Psoas muscle (tissue), 8 donors: ENCODE measurements around the gene ZNF598. TPM values are rescaled to one million over a fixed set of nuclear protein-coding genes. Genes with fewer than 3 reads are reported as not detected.

Experiments
- ATAC-seq, 4 donors: fragments of 200-7000 bp; cut with Tn5 transposase; one replicate each; pipeline ENCODE4 v1.9.1; 2020; ENCODE audit warnings: moderate library complexity in 3 of 4, mild to moderate bottlenecking in 2 of 4
- DNase-seq, 2 donors: peaks; one replicate each; pipeline ENCODE4 v3.0.0-alpha.2; 2020
- H3K27ac ChIP-seq: fragments of 200-600 bp; one replicate; pipeline ENCODE4 v1.8.0; 2022
- H3K27me3 ChIP-seq, 3 donors: fragments of 200-600 bp in 1 of 3; one replicate each; pipeline versions ENCODE4 v1.6.1 to v1.8.0; 2013 to 2022; ENCODE audit warnings: low read length in 2 of 3, mild to moderate bottlenecking in 2 of 3, moderate library complexity in 1 of 3; ENCODE audit not compliant: insufficient read depth in 3 of 3
- H3K36me3 ChIP-seq, 2 donors: fragments of 200-600 bp in 1 of 2; one replicate each; pipeline versions ENCODE4 v1.6.1 to v1.8.0; 2013 to 2022; ENCODE audit warnings: low read depth in 1 of 2, mild to moderate bottlenecking in 1 of 2, moderate library complexity in 1 of 2; ENCODE audit not compliant: insufficient read depth in 1 of 2
- H3K4me1 ChIP-seq: fragments of 200-600 bp; one replicate; pipeline ENCODE4 v1.8.0; 2022
- H3K4me3 ChIP-seq: fragments of 200-600 bp; one replicate; pipeline ENCODE4 v1.8.0; 2022; ENCODE audit warnings: mild to moderate bottlenecking
- H3K9me3 ChIP-seq: fragments of 200-600 bp; one replicate; pipeline ENCODE4 v1.8.0; 2022
- CTCF ChIP-seq: fragments of 200-600 bp; IDR thresholded peaks from one replicate; pipeline ENCODE4 v1.8.0; 2022; ENCODE audit warnings: antibody characterized with exemption
- WGBS, 3 donors: extraction: QIAGEN DNeasy Blood & Tissue Kit; methylation state at CpG; one replicate each; pipeline versions ENCODE4 v1.1.6 to v1.1.7; 2013; 5-methylcytosine and 5-hydroxymethylcytosine counted together
- intact Hi-C, 2 donors: fragments of 100-400 bp; cut with DNase I; formaldehyde crosslinking; loops; one replicate each; pipeline versions ENCODE4 v1.11.0 to v1.14.2; 2022
- polyA plus RNA-seq, 3 donors: library from polyadenylated mRNA; stranded (reverse); fragments of 200-250 nt; gene quantifications; one replicate each; pipeline ENCODE4 v1.2.3, GENCODE V29; 2013
- total RNA-seq, 4 donors: library from RNA; stranded (reverse); fragmentation: NEBNext Ultra II Directional in 2 of 4; extraction: Animal tissue kit (Norgen Biotek cat#: 25700) in 2 of 4; gene quantifications; one replicate each; pipeline versions ENCODE4 v1.2.1 to v1.2.4, GENCODE V29; 2021 to 2023
- donor health status: healthy with polysubstance abuse.
- donor health status: DM: no; HTN: no; CAD: no; lungs with moderate emphysema.
- donor health status: Bipolar disorder and iron deficiency.
- donor health status: healthy.
- donor health status: DM: yes; HTN: yes; CAD: no.
- donor health status: DM: no; HTN: no; CAD: no.
- donor health status: DM: no; HTN: no; CAD: no.
- donor health status: DM: yes; HTN: yes; CAD: no.

The ZNF598 gene
- total and polyA plus RNA-seq, 7 donors = 27.4 to 58.8 (median 46.0) TPM

GRCh38 chr16:2032285-2033056 lies 22.9 kb upstream of the ZNF598 start:
- ATAC-seq = peak; percentile 17 to 38 (median 26)
- no peak for DNase-seq
- no peaks in the 10 kb centered on the region for H3K27me3 ChIP-seq
- H3K36me3 ChIP-seq = peaks cover 0 to 11% of the 10 kb centered on the region in 2 donors
- intact Hi-C loops = no loop called here
- 62 to 66% (median 64%) methylated on average over 7 to 15 of the region's 15 CpGs for WGBS, 3 donors
- H3K27ac ChIP-seq = peak overlapping the region; percentile 76
- no peak for TF ChIP-seq CTCF
- H3K9me3 ChIP-seq = no peaks in the 10 kb centered on the region
- H3K4me3 ChIP-seq = peak overlapping the region; percentile 66
- H3K4me1 ChIP-seq = peaks cover 8% of the 10 kb centered on the region

GRCh38 chr16:2031081-2031577 lies 21.5 kb upstream of the ZNF598 start:
- peak overlapping the region; percentile 78 for H3K4me3 ChIP-seq
- no peak for TF ChIP-seq CTCF
- H3K4me1 ChIP-seq = peaks cover 15% of the 10 kb centered on the region
- intact Hi-C loops = no loop called here
- H3K9me3 ChIP-seq = no peaks in the 10 kb centered on the region
- peaks cover 0 to 5% of the 10 kb centered on the region in 2 donors for H3K36me3 ChIP-seq
- H3K27me3 ChIP-seq = no peaks in the 10 kb centered on the region
- peak; percentile 52 to 66 for DNase-seq
- 65 to 77% (median 71%) methylated on average over 10 to 11 of the region's 11 CpGs for WGBS, 3 donors
- ATAC-seq = peak in 3 of 4 donors; percentile 7 to 11 (median 11)
- peak overlapping the region; percentile 76 for H3K27ac ChIP-seq

- no peaks in the 10 kb centered on the region for H3K9me3 ChIP-seq
- WGBS, 3 donors = 75 to 84% (median 75%) methylated on average over 11 of the region's 11 CpGs
- H3K4me3 ChIP-seq = peak overlapping the region; percentile 78
- ATAC-seq = no peak
- H3K27ac ChIP-seq = no peak overlapping the region
- TF ChIP-seq CTCF = no peak
- H3K27me3 ChIP-seq = no peaks in the 10 kb centered on the region
- peaks cover 0 to 5% of the 10 kb centered on the region in 2 donors for H3K36me3 ChIP-seq
- peaks cover 21% of the 10 kb centered on the region for H3K4me1 ChIP-seq
- no peak for DNase-seq
- intact Hi-C loops = no loop called here
Measured at GRCh38 chr16:2030036-2030435, 20.4 kb upstream of the ZNF598 start.

- intact Hi-C loops = no loop called here
- no peak for DNase-seq
- WGBS, 3 donors = 68 to 78% (median 72%) methylated on average over 17 to 22 of the region's 22 CpGs
- Histone ChIP-seq H3K9me3 (no peaks in the 10 kb centered on the region), H3K36me3 (peaks cover 0 to 5% of the 10 kb centered on the region in 2 donors), H3K27me3 (no peaks in the 10 kb centered on the region), H3K4me1 (peaks cover 21% of the 10 kb centered on the region), H3K27ac (no peak overlapping the region), H3K4me3 (peak overlapping the region; percentile 78)
- ATAC-seq = no peak
- no peak for TF ChIP-seq CTCF
Measured at GRCh38 chr16:2029350-2029749, 19.7 kb upstream of the ZNF598 start.
